ENCODE data around the gene UBE2L3.

Gene UBE2L3

DNA sequence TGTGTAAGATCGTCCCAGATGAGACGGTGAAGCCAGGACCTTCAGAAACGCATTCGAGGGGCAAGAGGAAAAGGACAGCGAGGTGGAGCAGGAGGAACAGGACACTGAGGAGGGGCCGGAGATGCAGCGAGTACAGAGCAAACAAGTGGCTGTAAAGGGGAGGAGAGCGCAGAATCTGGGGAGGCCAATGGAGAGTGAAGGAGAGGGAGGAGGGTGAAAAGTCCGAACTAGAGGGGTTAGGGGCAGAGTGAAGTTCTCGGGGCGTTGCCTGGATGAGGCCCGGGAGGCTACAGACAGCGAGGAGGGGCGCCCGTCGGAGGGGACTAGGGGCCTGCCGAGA lies 89.5 kb downstream of the UBE2L3 start:
- H3K4me3 ChIP-seq (ENCODE audit: low read length) = peak overlapping the region; percentile 74

GRCh38 chr22:21657360-21658032 lies 90.0 kb downstream of the UBE2L3 start:
- peak overlapping the region; percentile 94 for H3K4me2 ChIP-seq (ENCODE audit: low read depth, low read length)
- peak; percentile 83 for DNase-seq
- peak overlapping the region; percentile 74 for H3K4me3 ChIP-seq (ENCODE audit: low read length)
- no peaks in the 10 kb centered on the region for H3K9me2 ChIP-seq (replicated peaks; ENCODE audit: insufficient read depth, low read length)
- peaks cover 14% of the 10 kb centered on the region for H3K27me3 ChIP-seq (replicated peaks; ENCODE audit: insufficient read depth, low read length)
- H3K36me3 ChIP-seq (replicated peaks; ENCODE audit: insufficient read depth, low read length) = no peaks in the 10 kb centered on the region
- peak overlapping the region; percentile 96 for H2AFZ ChIP-seq (ENCODE audit: low read length)
- peaks cover 7% of the 10 kb centered on the region for H3K4me1 ChIP-seq (ENCODE audit: low read length)
- peaks cover 8% of the 10 kb centered on the region for H3F3A ChIP-seq (ENCODE audit: insufficient read depth, low read length)
- peak overlapping the region; percentile 25; the same call in 1 of the 2 replicates for H3K9ac ChIP-seq (ENCODE audit: low read length)
- H3K27ac ChIP-seq (ENCODE audit: low read length) = no peak overlapping the region
- H4K20me1 ChIP-seq (ENCODE audit: insufficient read depth, low read length) = no peaks in the 10 kb centered on the region
- H3K79me2 ChIP-seq (ENCODE audit: low read length) = peaks cover 6% of the 10 kb centered on the region; the same call in 1 of the 2 replicates
- no peaks in the 10 kb centered on the region for H3K9me3 ChIP-seq (replicated peaks; ENCODE audit: insufficient read depth, low read length)
- TF ChIP-seq CTCF (IDR thresholded peaks at IDR 0.05; ENCODE audit: low read length) = peak; percentile 32; the same call in 1 of the 2 replicates
- no peak for TF ChIP-seq EZH2 (optimal IDR thresholded peaks at IDR 0.05; ENCODE audit: low read depth, low read length)

More for the DNA sequence above, 89.5 kb downstream of the UBE2L3 start:
- Histone ChIP-seq H2AFZ (ENCODE audit: low read length) (peak overlapping the region; percentile 96), H3K9me2 (replicated peaks; ENCODE audit: insufficient read depth, low read length) (no peaks in the 10 kb centered on the region), H3K36me3 (replicated peaks; ENCODE audit: insufficient read depth, low read length) (no peaks in the 10 kb centered on the region), H4K20me1 (ENCODE audit: insufficient read depth, low read length) (no peaks in the 10 kb centered on the region), H3K27me3 (replicated peaks; ENCODE audit: insufficient read depth, low read length) (peaks cover 14% of the 10 kb centered on the region), H3F3A (ENCODE audit: insufficient read depth, low read length) (peaks cover 8% of the 10 kb centered on the region), H3K4me2 (ENCODE audit: low read depth, low read length) (peak overlapping the region; percentile 94), H3K27ac (ENCODE audit: low read length) (no peak overlapping the region), H3K9me3 (replicated peaks; ENCODE audit: insufficient read depth, low read length) (no peaks in the 10 kb centered on the region), H3K9ac (ENCODE audit: low read length) (peak overlapping the region; percentile 10; the same call in 1 of the 2 replicates), H3K4me1 (ENCODE audit: low read length) (peaks cover 7% of the 10 kb centered on the region), H3K79me2 (ENCODE audit: low read length) (peaks cover 11% of the 10 kb centered on the region; the same call in 1 of the 2 replicates)
- no peak for TF ChIP-seq EZH2phosphoT487 (IDR thresholded peaks at IDR 0.05; ENCODE audit: low read length)
- no peak for TF ChIP-seq CTCF (IDR thresholded peaks at IDR 0.05; ENCODE audit: low read length)
- TF ChIP-seq EZH2 (optimal IDR thresholded peaks at IDR 0.05; ENCODE audit: low read depth, low read length) = no peak
- DNase-seq = no peak

DNA sequence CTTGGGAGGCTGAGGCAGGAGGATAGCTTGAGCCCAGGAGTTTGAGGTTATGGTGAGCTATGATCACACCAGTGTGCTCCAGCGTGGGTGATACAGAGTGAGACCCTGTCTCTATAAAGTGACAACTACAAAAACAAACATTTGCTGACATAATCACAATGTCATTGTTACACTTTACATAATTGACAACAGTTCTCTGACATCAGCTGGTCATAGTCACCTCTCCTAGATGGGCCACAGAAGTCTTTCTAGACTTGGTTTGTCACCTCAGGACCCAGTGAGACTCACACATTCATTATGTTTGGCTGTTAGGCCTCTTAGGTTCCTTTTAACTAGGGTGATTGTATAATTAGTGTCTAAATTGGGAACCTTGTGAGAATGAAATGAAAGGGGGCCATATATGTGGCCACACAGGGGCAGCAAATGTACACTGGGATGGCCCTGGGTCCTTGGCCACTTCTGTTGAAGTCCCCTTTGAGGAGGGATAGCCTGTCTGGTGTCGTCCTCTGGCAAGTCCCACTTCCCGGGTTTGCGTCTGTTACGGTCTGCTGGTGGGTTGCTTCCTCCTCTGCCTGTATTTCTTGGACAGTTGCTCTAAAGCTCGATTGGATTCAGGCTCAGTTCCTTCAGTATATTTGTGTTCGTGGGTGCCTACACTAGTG lies 92.5 kb downstream of the UBE2L3 start:
- H3F3A ChIP-seq (ENCODE audit: insufficient read depth, low read length) = peaks cover 8% of the 10 kb centered on the region

More for the DNA sequence above, 92.5 kb downstream of the UBE2L3 start:
- Histone ChIP-seq H3K9me2 (replicated peaks; ENCODE audit: insufficient read depth, low read length) (no peaks in the 10 kb centered on the region), H3K4me3 (ENCODE audit: low read length) (no peak overlapping the region), H3K79me2 (ENCODE audit: low read length) (no peaks in the 10 kb centered on the region), H3K27me3 (replicated peaks; ENCODE audit: insufficient read depth, low read length) (peaks cover 14% of the 10 kb centered on the region), H4K20me1 (ENCODE audit: insufficient read depth, low read length) (no peaks in the 10 kb centered on the region), H2AFZ (ENCODE audit: low read length) (no peak overlapping the region), H3K9ac (ENCODE audit: low read length) (no peak overlapping the region), H3K4me2 (ENCODE audit: low read depth, low read length) (no peak overlapping the region), H3K36me3 (replicated peaks; ENCODE audit: insufficient read depth, low read length) (no peaks in the 10 kb centered on the region), H3K27ac (ENCODE audit: low read length) (no peak overlapping the region), H3K9me3 (replicated peaks; ENCODE audit: insufficient read depth, low read length) (no peaks in the 10 kb centered on the region), H3K4me1 (ENCODE audit: low read length) (peaks cover 7% of the 10 kb centered on the region)
- no peak for DNase-seq
- TF ChIP-seq CTCF (IDR thresholded peaks at IDR 0.05; ENCODE audit: low read length) (no peak), EZH2 (optimal IDR thresholded peaks at IDR 0.05; ENCODE audit: low read depth, low read length) (no peak), EZH2phosphoT487 (IDR thresholded peaks at IDR 0.05; ENCODE audit: low read length) (no peak)

Data from MM.1S (cell line).